HG03432 (cell line): ENCODE data around the gene PPM1H.
A peak's percentile ranks its signal among the peaks of the same experiment; 100 is the strongest.
"Not testable (repeated sequence)": the region's sequence is repeated elsewhere in the genome, so short reads cannot be mapped to it uniquely, and the experiment has no call there.

Source experiments
- ATAC-seq: cut with Tn5 transposase; IDR thresholded peaks from one replicate; pipeline ENCODE4 v1.9.1; 2021; ENCODE audit warnings: mild to moderate bottlenecking, moderate library complexity; ENCODE audit not compliant: unreplicated experiment

The PPM1H gene

DNA sequence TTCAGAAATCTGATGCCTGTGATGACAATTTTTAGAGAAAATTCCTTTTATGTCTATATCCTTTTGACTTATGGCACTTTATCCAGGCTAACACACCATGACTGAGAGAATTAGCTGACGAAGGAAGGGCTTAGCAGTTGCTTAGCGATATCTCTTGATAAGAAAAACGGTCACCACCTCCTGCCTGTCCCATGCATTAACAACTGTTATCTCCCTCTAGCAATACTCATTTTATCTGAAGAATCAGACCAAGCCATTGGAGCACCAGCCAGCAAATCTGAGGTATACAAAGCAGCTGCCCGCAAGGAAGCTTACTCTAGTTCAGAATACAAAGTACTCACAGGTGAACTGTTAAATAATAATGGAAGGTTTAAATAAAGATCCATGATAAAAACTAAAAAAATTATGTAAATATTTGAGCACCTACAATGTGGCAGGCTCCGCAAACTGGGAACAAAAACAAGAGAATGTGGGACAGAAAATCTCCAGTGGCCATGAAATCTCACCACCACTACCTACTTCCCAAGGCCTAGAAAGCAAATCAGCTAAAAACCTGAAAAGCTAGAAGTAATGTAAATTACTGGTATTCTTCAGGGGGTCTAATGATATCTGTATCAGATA is 24.3 kb downstream of the PPM1H start:
- no peak for ATAC-seq

DNA sequence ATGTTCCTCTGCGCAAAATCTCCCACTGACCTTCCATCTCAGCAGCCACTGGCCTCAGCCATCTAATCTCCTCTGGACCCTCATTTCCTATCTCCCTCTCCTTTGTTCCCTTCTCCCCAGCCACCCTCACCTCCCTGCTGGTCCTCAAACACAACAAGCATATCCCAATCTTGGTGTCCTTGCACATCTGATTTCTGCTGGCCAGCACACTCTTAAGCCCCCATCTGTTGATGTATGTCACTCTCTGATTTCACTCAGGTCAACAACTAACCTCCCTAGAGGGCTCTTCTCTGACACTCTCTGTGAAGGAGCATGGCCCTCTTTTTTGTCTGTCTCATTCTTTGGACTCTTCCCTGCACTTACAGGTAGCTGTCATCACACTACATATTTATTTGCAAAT is 25.6 kb downstream of the PPM1H start:
- no peak for ATAC-seq

DNA sequence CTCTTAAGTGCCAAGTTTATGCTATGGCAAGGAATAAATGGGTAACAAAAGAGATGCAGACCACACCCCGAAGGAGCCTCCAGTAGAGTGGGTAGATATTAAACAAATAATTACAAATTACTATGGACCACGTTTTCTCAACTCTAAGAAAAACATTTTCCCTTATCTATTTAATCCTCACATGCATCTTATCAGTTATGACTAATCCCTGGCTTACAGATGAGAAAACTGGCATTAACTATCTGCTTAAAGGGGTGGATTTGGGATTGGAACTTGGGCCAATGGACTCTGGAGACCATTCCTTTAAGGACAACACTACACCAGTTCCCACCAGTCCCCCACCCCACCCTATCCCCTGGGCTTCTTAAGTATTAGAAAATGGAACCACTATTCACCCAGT is 26.3 kb downstream of the PPM1H start:
- ATAC-seq = no peak

DNA sequence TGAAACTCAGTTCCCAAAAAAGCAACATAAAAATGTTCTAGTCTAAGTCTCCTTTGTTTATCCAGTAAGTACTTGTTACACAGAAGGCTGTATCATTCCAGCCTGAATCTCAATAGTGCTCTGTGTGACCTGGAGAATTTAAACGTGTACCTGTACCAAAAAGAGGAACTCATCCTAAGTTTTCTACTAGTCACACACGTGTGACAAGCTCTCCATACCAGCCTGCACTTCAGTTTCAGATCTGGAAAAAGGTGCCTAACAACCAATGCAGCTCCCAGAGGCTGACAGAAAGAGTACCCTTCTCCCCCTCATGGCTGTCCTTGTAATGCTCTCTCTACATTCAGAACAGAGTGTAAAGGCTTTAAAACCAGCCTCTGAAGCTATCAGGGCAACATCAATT is 27.4 kb downstream of the PPM1H start:
- ATAC-seq = no peak

DNA sequence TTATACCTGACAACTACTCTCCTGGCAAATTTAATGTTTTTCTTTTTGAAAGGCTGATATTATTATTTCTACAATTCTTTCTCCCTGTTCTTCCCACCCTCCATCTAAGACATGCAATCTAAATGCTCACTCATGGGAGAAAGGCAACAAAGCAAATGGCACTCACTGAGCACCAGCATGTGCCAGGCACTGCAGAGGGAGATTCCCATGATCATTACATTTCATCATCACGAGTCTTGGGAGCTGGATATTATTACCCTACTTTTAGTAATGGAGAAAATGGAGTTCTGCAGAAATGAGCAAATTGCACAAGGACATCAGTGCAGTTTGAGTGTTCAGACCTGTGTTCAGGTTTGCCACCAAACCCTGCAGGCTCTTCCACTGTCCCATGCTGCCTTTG is 27.9 kb downstream of the PPM1H start:
- no peak for ATAC-seq

DNA sequence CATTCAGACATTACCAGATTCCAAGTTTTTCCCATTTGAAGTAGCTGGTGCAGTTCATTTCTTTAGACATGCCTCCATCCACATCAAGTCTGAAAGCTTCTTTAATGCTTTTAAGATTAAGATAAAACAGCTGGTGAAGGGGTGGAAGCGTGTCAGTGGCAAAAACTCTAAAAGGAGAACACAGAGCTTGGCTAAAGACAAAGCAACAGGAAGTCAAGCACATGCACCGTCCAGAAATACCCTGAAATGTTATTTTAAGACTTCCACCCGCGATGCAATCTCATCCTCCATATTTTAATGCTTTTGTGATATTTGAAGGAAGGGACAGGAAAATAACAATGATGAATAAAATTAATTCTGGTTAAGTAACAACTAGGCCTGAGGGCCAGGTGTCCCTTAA is 31.8 kb downstream of the PPM1H start:
- no peak for ATAC-seq

DNA sequence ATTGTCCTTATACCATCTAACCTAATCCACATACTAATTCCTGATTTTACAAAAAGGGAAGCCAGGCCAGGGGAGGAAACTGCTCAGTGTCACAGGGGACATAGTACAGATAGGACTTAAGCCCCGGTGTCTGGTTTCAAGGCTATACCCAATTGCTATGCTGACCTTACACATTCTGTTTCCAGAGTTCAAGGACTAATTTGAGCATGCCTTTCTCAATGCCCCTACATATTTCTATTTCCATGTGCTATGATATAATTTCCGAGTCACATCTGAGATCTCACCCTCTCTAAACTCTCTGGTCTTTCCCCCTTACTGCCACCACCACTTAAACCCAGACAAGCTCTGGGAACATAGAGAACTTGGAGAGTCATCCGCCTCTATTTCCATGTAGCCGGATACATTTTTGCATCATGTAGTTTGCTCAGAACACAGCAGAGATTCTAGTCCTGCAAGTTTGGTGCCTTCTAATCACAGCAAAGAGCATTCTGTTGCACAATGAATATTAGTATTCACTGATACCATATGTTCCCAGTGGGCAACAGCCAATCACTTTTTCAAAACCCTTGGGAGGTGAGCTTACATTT is 34.2 kb downstream of the PPM1H start:
- ATAC-seq = no peak

DNA sequence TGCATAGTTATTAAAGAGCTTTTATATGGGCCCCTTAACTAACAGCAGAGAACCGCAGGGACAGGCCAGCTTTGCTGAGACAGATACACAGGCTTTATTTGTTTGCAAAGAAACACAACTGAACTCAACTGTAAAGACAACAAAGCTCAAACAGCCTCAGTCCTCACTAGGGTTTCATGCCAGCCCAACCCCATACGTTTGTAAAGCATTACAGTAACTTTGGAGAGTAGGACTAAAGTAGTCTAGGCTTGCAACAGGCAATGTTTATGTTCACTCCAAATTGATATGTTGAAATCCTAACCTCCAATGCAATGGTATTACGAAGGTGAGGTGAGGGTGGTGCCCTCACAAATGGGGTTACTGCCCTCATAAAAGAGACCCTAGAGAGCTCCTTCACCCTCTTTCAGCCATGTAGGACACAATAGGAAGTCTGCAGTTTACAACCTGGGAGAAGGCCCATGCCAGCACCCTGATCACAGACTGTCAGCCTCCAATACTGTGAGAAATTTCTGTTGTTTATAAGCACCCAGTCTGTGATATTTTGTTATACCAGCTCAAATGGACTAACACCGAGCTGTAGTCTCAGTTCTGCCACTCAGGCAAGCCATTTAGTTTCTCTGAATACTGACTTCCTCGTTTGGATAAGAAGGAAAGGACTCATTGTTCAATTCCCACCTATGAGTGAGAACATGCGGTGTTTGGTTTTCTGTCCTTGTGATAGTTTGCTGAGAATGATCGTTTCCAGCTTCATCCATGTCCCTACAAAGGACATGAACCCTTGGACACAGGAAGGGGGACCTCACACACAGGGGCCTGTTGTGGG is 35.2 kb downstream of the PPM1H start:
- ATAC-seq = no peak

DNA sequence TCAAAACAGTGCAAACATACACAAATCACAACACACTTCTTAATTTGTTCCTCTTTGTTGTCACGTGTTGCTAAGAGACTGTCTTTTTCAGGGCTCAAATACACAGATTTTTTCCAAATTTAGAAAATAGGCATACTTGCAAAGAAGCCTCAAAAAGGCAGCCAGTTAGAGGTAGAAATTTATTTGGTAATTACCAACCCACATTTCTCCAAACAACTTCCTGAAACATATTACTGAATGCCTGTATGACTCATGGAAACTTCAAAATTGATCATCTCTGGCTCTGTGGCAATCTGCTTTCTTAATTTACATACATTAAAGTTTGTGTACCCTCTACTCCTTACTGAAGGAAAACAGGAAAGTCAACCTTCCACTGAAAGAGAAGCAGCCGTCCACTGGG is 36.4 kb downstream of the PPM1H start:
- peak; percentile 51 for ATAC-seq

DNA sequence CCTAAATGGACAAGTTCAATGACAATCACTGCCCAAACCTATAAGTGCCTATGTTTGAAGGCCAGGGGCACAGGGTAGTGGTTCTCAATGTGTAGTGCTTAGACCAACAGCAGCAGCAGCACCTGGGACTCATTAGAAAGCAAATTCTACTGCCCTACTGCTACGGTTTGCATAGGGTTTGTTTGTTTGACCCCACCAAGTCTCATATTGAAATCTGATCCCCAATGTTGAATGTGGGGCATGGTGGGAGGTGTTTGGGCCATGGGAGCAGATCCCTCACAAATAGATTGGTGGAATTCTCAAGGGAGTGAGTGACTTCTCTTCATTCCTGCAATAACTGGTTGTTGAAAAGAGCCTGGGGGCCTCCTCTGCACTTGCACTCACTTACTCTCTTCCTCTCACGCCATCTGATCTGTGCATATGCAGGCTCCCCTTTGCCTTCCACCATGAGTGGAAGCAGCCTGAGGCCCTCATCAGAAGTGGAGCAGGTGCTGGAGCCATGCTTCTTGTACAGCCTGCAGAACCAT is 39.5 kb downstream of the PPM1H start:
- ATAC-seq = no peak

DNA sequence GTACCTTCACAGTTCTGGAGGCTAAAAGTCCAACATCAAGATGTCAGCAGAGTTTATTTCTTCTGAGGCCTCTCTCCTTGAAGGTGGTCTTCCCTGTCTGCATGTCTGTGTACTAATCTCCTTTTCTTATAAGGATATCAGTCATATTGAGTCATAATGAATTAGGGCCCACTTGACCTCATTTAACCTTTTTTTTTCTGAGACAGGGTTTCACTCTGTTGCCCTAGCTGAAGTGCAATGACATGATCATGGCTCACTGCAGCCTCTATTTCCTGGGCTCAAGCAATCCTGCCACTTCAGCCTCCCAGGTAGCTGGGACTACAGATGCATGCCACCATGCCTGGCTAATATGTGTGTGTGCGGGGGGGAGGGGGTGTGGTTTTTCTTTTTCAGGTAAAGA is 41.7 kb downstream of the PPM1H start:
- no peak for ATAC-seq

DNA sequence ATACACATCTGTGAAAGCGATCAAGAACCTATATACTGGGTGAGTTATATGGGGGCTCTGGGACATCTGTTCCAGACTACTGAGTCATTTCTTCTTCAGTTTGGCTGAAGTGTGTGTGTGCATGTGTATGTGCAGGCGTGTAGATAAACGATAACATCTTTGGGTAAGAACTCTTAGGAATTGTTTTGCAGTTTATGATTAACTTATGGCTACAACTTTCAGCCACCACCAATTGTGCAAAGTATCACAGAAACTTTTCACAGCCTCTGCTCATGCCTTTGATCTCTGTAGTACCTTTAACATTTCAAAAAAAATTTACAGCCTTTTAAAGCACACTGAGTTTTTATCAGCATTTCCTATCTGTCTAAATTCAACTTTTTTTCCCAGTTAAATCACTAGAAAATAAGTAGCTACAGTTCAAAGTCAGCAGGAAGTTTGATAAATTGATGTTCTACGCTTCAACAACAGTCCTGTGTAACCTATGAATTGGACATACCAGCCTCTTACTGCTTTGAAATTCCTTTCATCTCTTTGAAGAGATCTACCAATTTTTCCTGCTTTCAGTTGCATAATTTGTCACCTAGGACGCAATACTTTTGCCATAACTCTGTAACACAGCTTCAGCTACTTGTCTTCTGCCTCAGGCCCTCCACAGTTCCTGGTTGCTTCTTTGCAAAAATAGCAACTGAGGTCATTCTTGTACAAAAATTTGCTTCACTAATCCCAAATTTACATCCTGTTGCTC is 43.0 kb downstream of the PPM1H start:
- peak; percentile 69 for ATAC-seq

DNA sequence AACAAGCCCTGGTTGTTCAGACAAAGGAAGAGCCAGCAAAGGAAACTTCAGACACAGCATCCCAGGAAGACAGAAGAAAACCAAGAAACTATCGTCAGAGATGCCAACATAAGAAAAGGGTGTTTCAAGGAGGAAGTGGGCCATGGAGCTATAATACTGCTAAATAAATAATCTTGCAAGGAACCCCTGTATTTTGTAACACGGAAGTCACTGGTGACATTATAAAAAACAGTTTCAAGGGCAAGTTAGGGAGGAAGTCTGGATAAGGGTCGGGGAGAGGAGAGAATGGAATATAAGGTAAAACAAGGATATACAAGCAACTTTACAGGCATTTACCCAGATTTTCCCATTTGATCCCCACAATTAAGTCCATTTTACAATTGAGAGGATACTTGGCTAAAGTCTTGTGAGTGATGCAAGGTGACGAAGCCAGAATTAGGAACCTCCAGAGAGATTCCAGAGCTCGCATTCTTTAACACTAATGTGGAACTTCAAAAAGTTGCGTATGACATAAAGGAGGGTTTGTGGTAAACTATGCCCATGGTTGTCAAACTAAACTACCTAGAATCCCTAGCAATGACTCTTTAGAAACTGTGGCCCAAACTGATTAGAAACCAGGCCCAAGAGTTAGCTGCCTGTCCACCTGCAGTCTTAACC is 46.4 kb downstream of the PPM1H start:
- no peak for ATAC-seq

DNA sequence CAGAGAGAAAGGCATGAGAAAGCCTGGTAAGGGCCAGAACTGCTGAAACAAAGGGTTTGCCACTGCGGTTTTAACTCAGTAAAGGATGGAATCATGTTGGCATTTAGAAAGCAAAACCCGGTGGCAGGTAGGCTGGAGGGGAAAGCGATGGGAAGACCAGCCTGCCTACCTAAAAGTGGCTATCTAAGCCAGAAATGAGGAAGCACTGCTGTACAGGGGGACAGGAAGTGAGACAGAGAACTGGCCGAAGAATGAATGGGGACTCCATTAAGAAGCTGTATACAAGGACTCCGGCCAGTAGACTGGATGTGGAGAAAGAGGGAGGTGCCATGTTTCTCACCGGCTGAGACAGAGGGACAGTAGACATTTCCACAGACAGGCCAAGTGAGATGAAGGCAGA is 48.2 kb downstream of the PPM1H start:
- no peak for ATAC-seq

DNA sequence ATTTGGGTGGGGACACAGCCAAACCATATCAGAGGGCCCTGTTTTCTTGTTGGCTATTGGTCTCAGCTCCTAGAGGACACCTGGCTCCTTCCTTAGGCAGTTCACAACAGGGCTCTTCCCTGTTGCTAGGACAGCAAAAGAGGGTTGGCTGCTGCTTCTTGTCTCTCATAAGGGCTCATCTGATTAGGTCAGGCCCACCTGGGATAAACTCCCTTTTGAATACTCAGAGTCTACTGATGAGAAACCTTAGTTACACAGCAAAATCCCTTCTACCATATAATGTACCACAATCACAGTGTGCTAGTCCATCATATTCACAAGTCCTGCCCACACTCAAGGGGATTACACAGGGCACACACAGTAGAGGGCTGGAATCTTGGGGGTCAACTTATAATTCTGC is 49.7 kb downstream of the PPM1H start:
- no peak for ATAC-seq

DNA sequence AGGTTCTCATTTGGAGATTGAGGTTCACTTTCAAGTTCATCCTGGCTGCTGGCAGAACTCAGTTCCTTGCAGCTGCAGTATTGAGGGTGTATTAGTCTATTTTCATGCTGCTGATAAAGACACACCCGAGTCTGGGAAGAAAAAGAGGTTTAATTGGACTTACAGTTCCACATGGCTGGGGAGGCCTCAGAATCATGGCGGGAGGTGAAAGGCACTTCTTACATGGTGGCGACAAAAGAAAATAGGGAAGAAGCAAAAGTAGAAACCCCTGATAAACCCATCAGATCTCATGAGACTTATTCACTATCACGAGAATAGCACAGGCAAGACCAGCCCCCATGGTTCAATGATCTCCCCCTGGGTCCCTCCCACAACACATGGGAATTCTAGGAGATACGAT is 50.1 kb downstream of the PPM1H start:
- not testable (repeated sequence) for ATAC-seq

DNA sequence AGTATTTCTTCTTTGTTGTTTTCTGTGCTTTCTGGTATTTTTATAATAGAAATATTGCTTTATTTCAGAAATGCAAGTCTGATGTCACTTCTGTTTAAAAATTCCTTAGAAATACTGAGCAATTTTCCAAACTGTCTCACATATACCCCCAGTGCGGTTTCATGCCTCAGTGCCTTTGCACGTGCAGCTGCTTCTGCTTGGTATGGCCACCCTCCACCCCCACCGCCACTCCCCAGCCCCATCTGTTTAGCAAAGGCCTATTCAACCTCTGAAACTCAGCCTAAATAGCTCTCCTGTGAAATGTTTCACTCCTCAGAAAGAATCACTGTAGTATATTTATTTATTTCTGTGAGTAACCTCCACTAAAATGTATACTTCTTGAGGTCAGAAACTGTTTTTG is 52.3 kb downstream of the PPM1H start:
- ATAC-seq = peak; percentile 63

DNA sequence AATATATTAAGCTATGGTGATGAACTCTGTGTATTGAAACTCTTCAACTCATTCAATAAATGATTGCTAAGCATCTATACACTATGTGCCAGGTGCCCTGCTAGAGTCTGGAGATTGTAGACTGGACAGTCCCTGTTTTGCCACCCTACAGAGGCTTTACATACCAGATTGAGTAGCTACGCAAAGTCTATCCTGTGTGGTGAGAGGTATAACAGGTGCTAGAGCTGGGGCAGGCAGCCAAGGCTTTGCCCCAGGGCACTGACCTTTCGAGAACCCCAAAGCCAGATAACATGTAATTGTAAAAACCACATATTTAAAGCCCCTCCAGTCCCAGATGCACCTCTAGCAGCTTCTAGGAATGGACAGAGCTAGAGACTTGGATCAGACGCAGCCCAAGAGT is 52.8 kb downstream of the PPM1H start:
- ATAC-seq = peak; percentile 38

DNA sequence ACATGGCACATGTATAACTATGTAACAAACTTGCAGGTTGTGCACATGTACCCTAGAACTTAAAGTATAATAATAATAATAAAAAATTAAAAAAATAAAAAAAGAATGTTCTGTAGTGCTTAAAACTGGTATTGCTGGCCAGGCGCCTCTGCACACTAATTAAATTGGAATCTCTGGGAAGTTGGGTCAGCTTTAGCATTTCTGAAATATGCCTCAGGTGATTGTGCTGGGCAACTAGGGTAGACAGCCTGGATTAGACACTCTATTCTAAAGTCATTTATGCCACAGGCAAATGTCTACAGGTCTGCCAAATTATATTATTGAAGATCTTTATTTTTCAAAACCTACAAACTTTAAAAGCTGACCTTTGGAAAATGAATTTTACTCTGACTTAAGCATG is 55.3 kb downstream of the PPM1H start:
- no peak for ATAC-seq

DNA sequence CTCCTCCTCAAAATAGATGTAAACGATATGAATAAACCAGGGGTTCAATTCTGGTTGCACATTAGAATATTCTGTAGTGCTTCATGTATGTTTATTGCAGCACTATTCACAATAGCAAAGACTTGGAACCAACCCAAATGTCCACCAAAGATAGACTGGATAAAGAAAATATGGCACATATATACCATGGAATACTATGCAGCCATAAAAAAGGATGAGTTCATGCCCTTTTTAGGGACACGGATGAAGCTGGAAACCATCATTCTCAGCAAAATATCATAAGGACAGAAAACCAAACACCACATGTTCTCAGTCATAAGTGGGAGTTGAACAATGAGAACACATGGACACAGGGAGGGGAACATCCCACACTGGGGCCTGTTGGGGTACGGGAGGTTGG is 55.7 kb downstream of the PPM1H start:
- ATAC-seq = not testable (repeated sequence)

DNA sequence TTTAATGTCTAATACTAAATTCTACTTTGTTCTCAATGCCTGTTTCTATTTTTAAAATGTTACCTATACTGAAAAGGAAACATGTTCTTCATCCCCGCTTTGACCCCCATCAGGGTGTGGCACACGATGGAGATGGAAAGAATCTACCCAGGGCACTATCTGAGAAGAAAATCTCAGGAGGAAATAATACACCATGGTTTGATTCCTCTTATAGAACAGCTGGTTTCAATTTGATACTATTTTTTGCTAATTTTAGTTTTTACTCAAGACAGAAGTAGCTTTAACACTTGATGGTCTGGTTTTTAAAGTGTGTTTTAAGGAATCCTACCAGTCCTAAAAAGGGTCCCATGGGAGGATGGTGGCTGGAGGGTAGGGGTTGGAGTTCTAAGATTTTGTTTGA is 56.7 kb downstream of the PPM1H start:
- no peak for ATAC-seq
